AG09319 (cell line): ENCODE data around the gene PEDS1.
A peak's percentile ranks its signal among the peaks of the same experiment; 100 is the strongest.

Experiments
- DNase-seq: peaks from one replicate; pipeline ENCODE4 v3.0.0-alpha.2; 2010; ENCODE audit warnings: low read depth; ENCODE audit errors: extremely low read depth
- TF ChIP-seq, protein P1 (sequence below): IDR thresholded peaks from 2 replicates; pipeline ENCODE4 v1.5.1; 2011; ENCODE audit warnings: low read depth, mild to moderate bottlenecking, inconsistent platforms, low read length, moderate library complexity

PEDS1 gene

DNA sequence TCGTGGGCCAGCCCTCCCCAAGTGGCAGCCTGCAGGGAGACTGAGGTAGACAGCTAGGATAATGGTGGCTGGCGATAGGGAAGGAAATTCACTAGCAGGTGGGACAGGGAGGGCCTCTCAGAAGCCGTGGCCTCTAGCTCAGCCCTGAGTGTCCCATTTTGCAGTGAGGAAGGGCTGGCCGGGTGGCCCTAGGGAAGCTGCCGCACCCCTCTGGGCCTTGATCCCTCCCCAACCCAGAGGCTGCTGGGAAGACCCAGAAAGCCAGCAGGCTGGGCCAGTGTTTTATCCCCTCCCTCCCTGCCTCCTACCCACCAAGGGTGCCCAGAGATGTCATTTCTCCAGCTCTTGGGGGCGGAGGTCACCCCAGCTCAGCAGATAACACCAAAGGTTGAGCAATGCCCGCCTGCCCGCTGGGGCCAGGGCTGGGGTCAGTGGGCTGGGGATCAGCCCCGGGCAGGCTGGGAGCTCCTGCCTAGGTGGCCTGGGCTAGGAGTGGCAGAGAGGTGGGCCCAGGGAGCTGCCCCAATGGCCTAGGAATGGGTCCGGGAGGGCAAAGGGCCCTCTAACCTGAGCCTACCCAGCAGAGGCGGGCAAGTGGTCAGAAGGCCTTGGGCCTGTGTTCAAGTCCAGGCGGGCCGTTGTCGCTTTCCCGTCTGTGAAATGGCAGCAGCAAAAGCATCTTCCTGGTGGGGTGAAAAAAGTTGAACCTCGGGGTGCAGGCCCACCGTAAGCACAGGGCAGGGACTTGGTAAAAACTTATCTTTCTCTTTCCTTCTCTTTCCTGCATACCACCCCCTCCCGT is 35.6 kb upstream of the PEDS1 start:
- TF ChIP-seq, protein P1, sequence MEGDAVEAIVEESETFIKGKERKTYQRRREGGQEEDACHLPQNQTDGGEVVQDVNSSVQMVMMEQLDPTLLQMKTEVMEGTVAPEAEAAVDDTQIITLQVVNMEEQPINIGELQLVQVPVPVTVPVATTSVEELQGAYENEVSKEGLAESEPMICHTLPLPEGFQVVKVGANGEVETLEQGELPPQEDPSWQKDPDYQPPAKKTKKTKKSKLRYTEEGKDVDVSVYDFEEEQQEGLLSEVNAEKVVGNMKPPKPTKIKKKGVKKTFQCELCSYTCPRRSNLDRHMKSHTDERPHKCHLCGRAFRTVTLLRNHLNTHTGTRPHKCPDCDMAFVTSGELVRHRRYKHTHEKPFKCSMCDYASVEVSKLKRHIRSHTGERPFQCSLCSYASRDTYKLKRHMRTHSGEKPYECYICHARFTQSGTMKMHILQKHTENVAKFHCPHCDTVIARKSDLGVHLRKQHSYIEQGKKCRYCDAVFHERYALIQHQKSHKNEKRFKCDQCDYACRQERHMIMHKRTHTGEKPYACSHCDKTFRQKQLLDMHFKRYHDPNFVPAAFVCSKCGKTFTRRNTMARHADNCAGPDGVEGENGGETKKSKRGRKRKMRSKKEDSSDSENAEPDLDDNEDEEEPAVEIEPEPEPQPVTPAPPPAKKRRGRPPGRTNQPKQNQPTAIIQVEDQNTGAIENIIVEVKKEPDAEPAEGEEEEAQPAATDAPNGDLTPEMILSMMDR, result no peak
- DNase-seq, result no peak

DNA sequence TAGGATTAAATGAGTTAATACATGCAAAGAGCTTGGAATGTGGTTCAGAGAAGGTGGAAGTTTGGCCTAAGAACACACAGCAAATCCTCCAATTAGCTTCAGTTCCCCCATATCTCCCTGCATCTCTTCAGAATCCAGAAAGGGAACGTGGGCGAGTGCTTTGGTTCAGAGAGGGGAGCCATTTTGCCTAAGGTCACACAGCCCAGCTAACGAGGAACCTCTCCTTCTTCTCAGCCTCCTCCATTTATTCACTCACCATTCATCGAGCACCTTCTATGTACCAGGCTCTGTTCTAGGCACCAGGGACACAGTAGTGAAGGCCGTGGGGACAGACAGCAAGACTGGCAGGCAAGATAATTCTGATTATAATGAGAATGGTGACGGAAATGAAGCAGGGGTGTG is 34.8 kb upstream of the PEDS1 start:
- no peak for DNase-seq
- TF ChIP-seq, protein P1, result no peak

DNA sequence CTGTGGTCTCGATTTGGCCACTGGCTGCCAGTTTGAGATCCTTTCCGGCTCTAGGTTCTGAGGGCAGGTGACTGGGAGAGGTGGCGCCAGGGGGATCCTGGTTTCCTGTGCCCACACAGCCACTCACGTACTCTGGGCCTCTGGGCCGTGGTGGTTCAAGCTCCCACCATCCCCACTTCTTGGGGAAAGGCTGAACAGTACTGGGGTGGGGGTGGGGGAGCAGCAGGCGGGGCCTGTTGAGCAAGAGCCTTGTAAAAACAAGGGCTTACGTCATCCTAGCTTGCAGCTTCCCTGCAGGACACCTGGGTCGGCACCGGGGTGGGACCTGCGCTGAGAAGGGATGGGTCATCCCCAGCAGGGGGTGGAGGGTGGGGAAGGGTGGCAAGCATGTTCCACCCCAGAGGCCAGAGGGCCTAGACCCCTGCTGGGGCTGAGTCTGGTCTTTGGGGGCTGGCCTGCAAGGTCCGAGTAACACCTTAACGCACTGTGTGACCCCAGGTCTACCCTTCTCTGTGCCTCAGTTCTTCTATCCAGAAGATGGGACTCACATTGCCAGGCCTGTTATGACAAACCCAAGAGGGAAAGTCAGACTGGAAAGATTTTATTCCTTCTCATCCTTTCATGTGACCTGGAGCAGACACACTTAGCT is 34.0 kb upstream of the PEDS1 start:
- TF ChIP-seq, protein P1, result no peak
- no peak for DNase-seq

DNA sequence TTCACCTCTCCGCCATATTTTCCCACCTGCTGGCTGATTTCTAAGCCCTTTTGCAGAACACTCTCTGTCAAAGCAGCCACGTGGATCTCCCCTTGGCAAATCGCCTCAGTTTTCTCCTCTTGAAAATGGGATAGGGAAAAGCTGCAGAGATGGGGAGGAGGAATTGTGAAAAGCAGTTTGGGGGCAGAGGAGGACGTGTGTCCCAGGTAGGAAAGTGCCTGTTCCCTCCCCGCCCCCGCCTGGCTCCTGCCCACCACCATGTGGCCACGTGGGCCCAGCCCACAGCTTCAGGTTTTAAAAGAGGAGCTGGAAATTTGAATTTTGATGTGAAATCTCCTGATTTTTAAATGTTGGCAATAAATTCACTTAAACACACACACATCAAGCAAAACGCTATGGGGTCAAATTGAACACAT is 33.5 kb upstream of the PEDS1 start:
- no peak for DNase-seq
- TF ChIP-seq, protein P1, result no peak

DNA sequence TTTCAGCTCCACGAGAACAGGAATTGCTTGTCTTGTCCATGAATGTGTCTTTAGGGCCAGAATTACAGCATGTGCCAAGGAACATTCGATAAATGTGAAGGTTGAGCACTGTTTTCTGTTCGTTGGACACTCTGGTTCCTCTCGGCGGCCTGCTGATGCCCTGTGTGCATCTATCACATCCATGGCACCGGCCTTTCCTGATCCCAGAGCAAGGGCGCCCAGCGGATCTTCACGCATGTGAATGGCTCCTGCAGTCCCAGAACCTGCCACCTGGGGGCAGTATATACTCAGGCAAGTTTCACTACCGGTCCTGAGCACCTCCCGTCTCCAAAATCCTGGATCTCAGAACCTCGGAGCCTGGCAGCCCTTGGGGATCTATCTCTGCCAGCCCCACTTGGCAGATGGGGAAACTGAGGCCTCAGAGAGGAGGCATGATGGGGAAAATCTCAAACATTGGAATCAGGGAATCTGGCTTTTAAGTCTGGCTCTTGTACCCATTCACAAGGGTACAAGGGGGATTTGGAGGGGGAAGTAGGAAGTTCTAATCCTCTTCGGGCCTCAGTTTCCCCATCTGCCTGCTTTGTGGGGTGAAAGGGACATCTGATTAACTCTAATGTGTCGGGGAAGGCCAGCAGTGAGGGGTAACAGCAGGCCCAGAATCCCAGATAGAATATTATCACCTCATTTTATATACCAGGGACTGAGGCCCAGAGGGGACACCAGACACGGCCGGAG is 32.8 kb upstream of the PEDS1 start:
- TF ChIP-seq, protein P1, result peak; percentile 93
- DNase-seq, result no peak

DNA sequence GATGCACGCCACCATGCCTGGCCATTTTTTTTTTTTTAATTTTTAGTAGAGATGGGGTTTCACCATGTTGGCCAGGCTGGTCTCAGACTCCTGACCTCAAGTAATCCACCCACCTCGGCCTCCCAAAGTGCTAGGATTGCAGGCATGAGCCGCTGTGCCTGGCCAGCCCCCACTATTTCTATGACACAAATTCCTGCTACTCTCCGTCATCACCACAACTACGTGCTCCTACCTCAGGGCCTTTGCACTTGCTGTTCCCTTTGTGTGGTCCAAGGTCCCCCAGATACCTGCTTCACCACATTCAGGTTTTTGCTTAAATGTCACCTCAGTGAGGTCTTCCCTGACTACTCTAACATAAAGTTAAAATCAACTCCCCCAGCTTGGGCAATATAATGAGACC is 31.9 kb upstream of the PEDS1 start:
- TF ChIP-seq, protein P1, result no peak
- DNase-seq, result no peak

DNA sequence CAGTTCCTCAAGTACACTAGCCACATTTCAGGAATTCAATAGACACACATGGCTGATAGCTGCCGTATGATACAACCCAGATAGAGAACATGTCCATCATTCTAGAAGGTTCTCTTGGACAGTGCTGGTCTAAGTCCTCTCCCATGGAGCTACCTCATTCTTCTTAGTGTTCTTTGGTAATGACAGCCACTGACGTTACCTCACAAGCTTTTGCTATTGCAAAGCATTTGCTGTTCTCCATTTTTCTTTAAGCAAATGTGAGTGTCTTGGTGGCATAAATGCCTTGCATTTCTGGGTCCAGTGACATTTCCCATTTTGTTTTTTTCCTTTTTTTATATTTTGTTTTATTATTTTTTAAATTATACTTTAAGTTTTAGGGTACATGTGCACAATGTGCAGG is 28.8 kb upstream of the PEDS1 start:
- TF ChIP-seq, protein P1, result no peak
- no peak for DNase-seq
